K562 (cell line): ENCODE results near the gene RHBG. TPM values are rescaled to one million over a fixed set of nuclear protein-coding genes. Genes with fewer than 3 reads are reported as not detected.
A peak's percentile ranks its signal among the peaks of the same experiment; 100 is the strongest.

Experiments used
- ARID1B ChIP-seq: fragments of 450-650 bp; IDR thresholded peaks from 2 replicates; pipeline ENCODE4 v1.6.1; 2016; ENCODE audit warnings: antibody characterized with exemption, mild to moderate bottlenecking, inconsistent platforms
- ARID3A ChIP-seq: IDR thresholded peaks from 2 replicates; pipeline ENCODE4 v1.6.1; 2012; ENCODE audit warnings: low read depth, low read length, improper control_type of control experiment, borderline replicate concordance
- CCAR2 ChIP-seq: fragments of 200-400 bp; formaldehyde crosslinking; IDR thresholded peaks from 2 replicates; pipeline ENCODE4 v1.6.1; 2017; ENCODE audit warnings: mild to moderate bottlenecking, low read depth, low read length
- DNMT1 ChIP-seq: fragments of 450-650 bp; IDR thresholded peaks from 2 replicates; pipeline ENCODE4 v1.6.1; 2016; ENCODE audit warnings: antibody characterized with exemption, mild to moderate bottlenecking
- FOXJ3 ChIP-seq: sonication (generic); formaldehyde crosslinking; IDR thresholded peaks from 2 replicates; pipeline ENCODE4 v1.4.0; 2020; ENCODE audit warnings: mild to moderate bottlenecking, missing genetic modification reagents
- HBP1 ChIP-seq: fragments of 450-650 bp; formaldehyde crosslinking; IDR thresholded peaks from 2 replicates; pipeline ENCODE4 v1.4.0; 2022; ENCODE audit warnings: missing genetic modification characterization
- KAT7 ChIP-seq: sonication (generic); formaldehyde crosslinking; IDR thresholded peaks from 2 replicates; pipeline ENCODE4 v1.8.0; 2022; ENCODE audit warnings: missing genetic modification reagents, mild to moderate bottlenecking, borderline replicate concordance
- KLF1 ChIP-seq: fragments of 450-650 bp; IDR thresholded peaks from 2 replicates; pipeline ENCODE4 v1.6.1; 2016; ENCODE audit warnings: missing genetic modification characterization, missing compliant biosample characterization
- PHB ChIP-seq: fragments of 250-450 bp; sonication (Bioruptor Pico); IDR thresholded peaks from 2 replicates; pipeline ENCODE4 v1.5.0; 2021
- RFX1 ChIP-seq: fragments of 450-650 bp; IDR thresholded peaks from 2 replicates; pipeline ENCODE4 v1.6.1; 2016; ENCODE audit warnings: mild to moderate bottlenecking, moderate library complexity
- SAFB ChIP-seq: fragments of 200-400 bp; formaldehyde crosslinking; IDR thresholded peaks from 2 replicates; pipeline ENCODE4 v1.6.1; 2017; ENCODE audit warnings: low read depth, low read length, borderline replicate concordance
- SLC30A9 ChIP-seq: fragments of 250-450 bp; sonication (Bioruptor Pico); IDR thresholded peaks from 2 replicates; pipeline ENCODE4 v1.8.0; 2022; ENCODE audit warnings: mild to moderate bottlenecking, moderate library complexity
- ZKSCAN3 ChIP-seq: fragments of 250-450 bp; sonication (Bioruptor Pico); IDR thresholded peaks from 2 replicates; pipeline ENCODE4 v1.4.0; 2020
- ZNF165 ChIP-seq: fragments of 250-450 bp; sonication (Bioruptor Pico); IDR thresholded peaks from 2 replicates; pipeline ENCODE4 v1.4.0; 2020; ENCODE audit warnings: borderline replicate concordance
- ZNF212 ChIP-seq: fragments of 450-650 bp; formaldehyde crosslinking; IDR thresholded peaks from 2 replicates; pipeline ENCODE4 v1.4.0; 2020; ENCODE audit warnings: mild to moderate bottlenecking
- ZNF274 ChIP-seq: IDR thresholded peaks from 2 replicates; pipeline ENCODE4 v1.6.1; 2011; ENCODE audit warnings: low read depth, mild to moderate bottlenecking, low read length, moderate library complexity, borderline replicate concordance
- ZNF511 ChIP-seq: sonication (generic); formaldehyde crosslinking; IDR thresholded peaks from 2 replicates; pipeline ENCODE4 v1.8.0; 2022; ENCODE audit warnings: mild to moderate bottlenecking, missing genetic modification reagents
- ZNF668 ChIP-seq: fragments of 250-450 bp; sonication (Bioruptor Pico); IDR thresholded peaks from 2 replicates; pipeline ENCODE4 v1.8.0; 2022; ENCODE audit warnings: mild to moderate bottlenecking, inconsistent platforms
- ZNF717 ChIP-seq: fragments of 250-450 bp; sonication (Bioruptor Pico); IDR thresholded peaks from 2 replicates; pipeline ENCODE4 v1.5.0; 2021
- ZNF766 ChIP-seq: fragments of 200-800 bp; sonication (Bioruptor generic); conservative IDR thresholded peaks from 2 replicates; pipeline ENCODE4 v1.6.1; 2016; ENCODE audit warnings: missing genetic modification characterization, missing compliant biosample characterization
- polyA plus RNA-seq, 8 experiments: library from polyadenylated mRNA; depleted of rRNA in 4 of 8; stranded (reverse) in 5 of 8; unstranded in 3 of 8; fragments of >200 nt; fragmentation: Nextera tagmentation in 2 of 8; fragmentation: Illumina TruSeq in 1 of 8; extraction: Ambion mirVana in 2 of 8; extraction: Trizol in 1 of 8; gene quantifications; 2 replicates each; pipeline versions ENCODE4 v1.2.1 to v1.2.3, GENCODE V29; 2011 to 2014; ENCODE audit warnings: inconsistent platforms in 1 of 8, missing spikeins in 1 of 8
- total RNA-seq, 7 experiments: library from RNA; depleted of rRNA in 6 of 7; stranded (reverse); fragments of >200 nt in 6 of 7; fragmentation: Illumina TruSeq in 2 of 7; extraction: Trizol in 2 of 7; gene quantifications; 2 replicates each; pipeline versions ENCODE4 v1.2.1 to v1.2.3, GENCODE V29; 2011 to 2021; ENCODE audit warnings: low replicate concordance in 1 of 7

Gene RHBG
- total and polyA plus RNA-seq, 9 of the 15 experiments (the other 6 are each of a cell fraction or from before 2014, with no cell fraction given) = not detected

- no peak for TF ChIP-seq SAFB
- TF ChIP-seq ARID3A = no peak
- no peak for TF ChIP-seq ZNF165 (CRISPR knock-in tag)
- TF ChIP-seq ZNF511 (CRISPR knock-in tag) = no peak; the same call in 1 of the 2 replicates
- TF ChIP-seq KAT7 (CRISPR knock-in tag) = no peak
- TF ChIP-seq RFX1 = no peak; the same call in 1 of the 2 replicates
- no peak; the same call in 1 of the 2 replicates for TF ChIP-seq ARID1B
- no peak for TF ChIP-seq CCAR2
- TF ChIP-seq ZNF274 = no peak
- TF ChIP-seq FOXJ3 (CRISPR knock-in tag) = no peak
- TF ChIP-seq ZNF212 (CRISPR knock-in tag) = no peak
- TF ChIP-seq KLF1 (tag) = no peak
- no peak for TF ChIP-seq HBP1 (CRISPR knock-in tag)
- TF ChIP-seq DNMT1 = no peak
- TF ChIP-seq ZKSCAN3 (CRISPR knock-in tag) = 0 out of 2 replicates have a peak, but pooled peaks have one; percentile 79
- no peak for TF ChIP-seq ZNF668 (CRISPR knock-in tag)
- no peak for TF ChIP-seq SLC30A9 (CRISPR knock-in tag)
- no peak; the same call in 1 of the 2 replicates for TF ChIP-seq ZNF766 (CRISPR knock-in tag)
- TF ChIP-seq ZNF717 (CRISPR knock-in tag) = no peak
- TF ChIP-seq PHB (CRISPR knock-in tag) = no peak
Observed at GRCh38 chr1:156338180-156338976, 30.6 kb upstream of the RHBG start, which contains the start of the genes CCT3 and TSACC (continued).
